Endodermal cell (in vitro differentiated cells): Measurements from ENCODE around the gene CPE. TPM values are rescaled to one million over a fixed set of nuclear protein-coding genes. Genes with fewer than 3 reads are reported as not detected.
A peak's percentile ranks its signal among the peaks of the same experiment; 100 is the strongest.

Experiments
- DNase-seq: peaks from one replicate; pipeline ENCODE4 v3.0.0-alpha.2; 2017
- H3K27ac ChIP-seq: 2 replicates; pipeline ENCODE4 v1.5.1; 2013; ENCODE audit warnings: mild to moderate bottlenecking, low read depth, low read length, moderate library complexity
- H3K27me3 ChIP-seq: 2 replicates; pipeline ENCODE4 v1.6.1; 2013; ENCODE audit warnings: mild to moderate bottlenecking, low read length, moderate library complexity; ENCODE audit not compliant: insufficient read depth, control insufficient read depth, poor library complexity, severe bottlenecking
- H3K36me3 ChIP-seq: 2 replicates; pipeline ENCODE4 v1.7.0; 2013; ENCODE audit warnings: mild to moderate bottlenecking, low read length, moderate library complexity; ENCODE audit not compliant: control insufficient read depth, insufficient read depth
- H3K4me1 ChIP-seq: one replicate; pipeline ENCODE4 v1.7.0; 2013; ENCODE audit warnings: low read length; ENCODE audit not compliant: control insufficient read depth, insufficient read depth
- H3K4me3 ChIP-seq: 2 replicates; pipeline ENCODE4 v1.5.1; 2013; ENCODE audit warnings: mild to moderate bottlenecking, low read length, moderate library complexity
- H3K9ac ChIP-seq: 2 replicates; pipeline ENCODE4 v1.6.1; 2013; ENCODE audit warnings: mild to moderate bottlenecking, low read length, moderate library complexity; ENCODE audit not compliant: poor library complexity, severe bottlenecking; ENCODE audit errors: extremely low read depth
- H3K9me3 ChIP-seq: 2 replicates; pipeline ENCODE4 v1.6.1; 2013; ENCODE audit warnings: mild to moderate bottlenecking, low read length, moderate library complexity; ENCODE audit not compliant: control insufficient read depth
- H3K27ac Mint-ChIP-seq: 2 replicates; pipeline ENCODE4 v1.8.0; 2020; ENCODE audit warnings: mixed read lengths
- H3K27me3 Mint-ChIP-seq: 2 replicates; pipeline ENCODE4 v1.8.0; 2021; ENCODE audit warnings: mild to moderate bottlenecking, mixed read lengths; ENCODE audit not compliant: insufficient read depth
- H3K36me3 Mint-ChIP-seq: 2 replicates; pipeline ENCODE4 v1.8.0; 2020; ENCODE audit warnings: low read depth, mixed read lengths
- H3K4me1 Mint-ChIP-seq: 2 replicates; pipeline ENCODE4 v1.8.0; 2020; ENCODE audit warnings: mixed read lengths
- H3K4me3 Mint-ChIP-seq: 2 replicates; pipeline ENCODE4 v1.8.0; 2020; ENCODE audit warnings: mild to moderate bottlenecking, moderate library complexity, mixed read lengths
- H3K9me3 Mint-ChIP-seq: 2 replicates; pipeline ENCODE4 v1.8.0; 2020; ENCODE audit warnings: mild to moderate bottlenecking, mixed read lengths
- WGBS, 2 experiments: methylation state at CpG; one replicate each; pipeline versions ENCODE4 v1.1.5 to v1.1.7; 2013; ENCODE audit warnings: missing lambda C conversion rate in 2 of 2, mixed read lengths in 1 of 2; ENCODE audit not compliant: insufficient coverage in 1 of 2, insufficient read length in 1 of 2; 5-methylcytosine and 5-hydroxymethylcytosine counted together
- total RNA-seq, 2 donors: library from RNA; stranded (reverse); fragmentation: NEBNext Ultra II Directional in 1 of 2; extraction: Animal tissue kit (Norgen Biotek cat#: 25700) in 1 of 2; gene quantifications; 2 replicates in 1 of 2; 3 replicates in 1 of 2; pipeline ENCODE4 v1.2.1, GENCODE V29; 2021
- TF ChIP-seq, protein P1 (sequence below): fragments of 200-600 bp; sonication (generic); conservative IDR thresholded peaks from 2 replicates; pipeline ENCODE4 v1.5.0; 2021; ENCODE audit warnings: antibody characterized with exemption, mild to moderate bottlenecking

CPE gene
- total RNA-seq, 2 donors from 2014 or later: 237 to 298 TPM

DNA sequence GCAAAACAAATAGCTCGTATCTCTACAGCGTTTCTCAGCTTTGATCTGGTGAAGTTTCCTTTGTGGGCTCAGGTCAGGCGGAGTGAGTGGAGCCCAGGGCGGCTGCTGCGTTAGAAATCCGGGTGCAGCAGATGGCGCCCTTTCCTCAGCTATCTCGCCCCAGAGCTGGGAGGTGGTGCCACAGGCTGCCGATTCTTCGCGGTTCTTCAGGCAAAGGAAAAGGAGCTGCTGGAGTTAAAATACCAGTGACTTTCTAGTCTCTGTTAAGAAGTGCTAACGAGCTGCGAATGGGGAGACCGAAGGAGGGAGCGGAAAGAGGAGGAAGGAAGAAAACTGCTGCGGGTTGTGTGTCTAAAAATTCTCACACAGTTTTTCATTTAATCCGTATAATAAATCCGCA is 114.6 kb downstream of the CPE start:
- WGBS, 2 experiments: 12% methylated on average over 11 to 18 of the region's 18 CpGs
- Histone ChIP-seq H3K4me3 (no peak overlapping the region), H3K27ac (no peak overlapping the region), H3K4me1 (peaks cover 5% of the 10 kb centered on the region), H3K9ac (no peak overlapping the region), H3K27me3 (no peaks in the 10 kb centered on the region), H3K36me3 (peaks cover 67% of the 10 kb centered on the region), H3K9me3 (no peaks in the 10 kb centered on the region)
- peak; percentile 96 for DNase-seq
- H3K27me3 Mint-ChIP-seq: peaks cover 14% of the 10 kb centered on the region
- H3K27ac Mint-ChIP-seq: peak overlapping the region; percentile 32
- H3K4me3 Mint-ChIP-seq: peak overlapping the region; percentile 18
- TF ChIP-seq, protein P1, sequence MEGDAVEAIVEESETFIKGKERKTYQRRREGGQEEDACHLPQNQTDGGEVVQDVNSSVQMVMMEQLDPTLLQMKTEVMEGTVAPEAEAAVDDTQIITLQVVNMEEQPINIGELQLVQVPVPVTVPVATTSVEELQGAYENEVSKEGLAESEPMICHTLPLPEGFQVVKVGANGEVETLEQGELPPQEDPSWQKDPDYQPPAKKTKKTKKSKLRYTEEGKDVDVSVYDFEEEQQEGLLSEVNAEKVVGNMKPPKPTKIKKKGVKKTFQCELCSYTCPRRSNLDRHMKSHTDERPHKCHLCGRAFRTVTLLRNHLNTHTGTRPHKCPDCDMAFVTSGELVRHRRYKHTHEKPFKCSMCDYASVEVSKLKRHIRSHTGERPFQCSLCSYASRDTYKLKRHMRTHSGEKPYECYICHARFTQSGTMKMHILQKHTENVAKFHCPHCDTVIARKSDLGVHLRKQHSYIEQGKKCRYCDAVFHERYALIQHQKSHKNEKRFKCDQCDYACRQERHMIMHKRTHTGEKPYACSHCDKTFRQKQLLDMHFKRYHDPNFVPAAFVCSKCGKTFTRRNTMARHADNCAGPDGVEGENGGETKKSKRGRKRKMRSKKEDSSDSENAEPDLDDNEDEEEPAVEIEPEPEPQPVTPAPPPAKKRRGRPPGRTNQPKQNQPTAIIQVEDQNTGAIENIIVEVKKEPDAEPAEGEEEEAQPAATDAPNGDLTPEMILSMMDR: peak; percentile 96
- peaks cover 24% of the 10 kb centered on the region for H3K4me1 Mint-ChIP-seq
- H3K36me3 Mint-ChIP-seq: peaks cover 41% of the 10 kb centered on the region
- no peaks in the 10 kb centered on the region for H3K9me3 Mint-ChIP-seq

DNA sequence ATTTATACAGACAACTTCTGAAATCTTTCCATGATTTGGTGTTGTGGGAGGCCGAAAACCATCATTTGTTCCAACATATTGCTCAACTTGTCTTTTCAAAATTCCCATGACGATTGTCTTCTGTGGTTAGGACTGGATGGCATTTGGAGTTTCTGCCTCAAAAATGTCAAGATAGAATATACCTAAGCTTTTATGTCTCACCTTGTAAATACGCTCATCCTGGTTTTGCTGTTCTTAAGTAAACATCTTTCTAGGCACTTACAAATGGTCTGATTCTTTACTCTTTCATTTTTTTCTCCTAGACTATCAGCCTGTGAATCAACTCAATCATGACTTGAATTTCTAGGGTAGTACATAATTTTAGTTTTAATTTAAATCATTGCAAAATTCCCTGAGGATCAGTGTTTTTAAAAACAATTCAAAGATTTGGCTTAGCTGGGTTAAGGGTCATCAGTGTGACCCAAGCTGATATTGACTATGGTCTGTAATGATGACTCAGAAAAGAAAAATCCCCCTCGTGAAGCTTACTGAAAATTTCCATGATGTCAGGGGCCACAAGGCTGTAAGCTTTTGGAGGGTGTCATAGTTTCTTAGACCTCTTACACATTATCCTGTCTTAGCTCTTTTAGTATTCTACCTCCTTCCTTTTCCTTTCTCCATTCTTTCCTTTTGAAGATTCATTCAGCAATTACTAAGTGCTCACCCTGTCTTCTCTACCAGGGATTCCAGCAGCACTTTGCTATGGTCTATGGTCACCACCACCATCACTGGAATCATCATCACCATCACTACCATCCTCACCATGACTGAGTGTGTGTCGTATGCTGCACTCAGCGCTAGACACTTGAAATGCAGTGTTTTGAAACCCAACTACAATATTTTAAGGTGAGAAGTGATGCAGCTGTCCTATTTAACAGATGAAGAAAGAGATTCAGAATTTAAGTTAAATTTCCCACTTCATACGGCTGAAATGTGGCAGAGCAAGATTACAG is 124.4 kb downstream of the CPE start:
- peaks cover 23% of the 10 kb centered on the region for H3K36me3 ChIP-seq
- Mint-ChIP-seq H3K4me3 (no peak overlapping the region), H3K9me3 (no peaks in the 10 kb centered on the region), H3K27me3 (peaks cover 53% of the 10 kb centered on the region), H3K4me1 (peaks cover 17% of the 10 kb centered on the region), H3K36me3 (peaks cover 28% of the 10 kb centered on the region), H3K27ac (no peak overlapping the region)
- no peaks in the 10 kb centered on the region for H3K27me3 ChIP-seq
- H3K9me3 ChIP-seq: peaks cover 13% of the 10 kb centered on the region
- no peak overlapping the region for H3K9ac ChIP-seq
- no peak for DNase-seq
- H3K4me1 ChIP-seq: peaks cover 2% of the 10 kb centered on the region
- WGBS, 2 experiments: 92 to 100% methylated on average over 2 to 7 of the region's 7 CpGs
- TF ChIP-seq, protein P1: no peak
- H3K27ac ChIP-seq: no peak overlapping the region
- H3K4me3 ChIP-seq: no peak overlapping the region

DNA sequence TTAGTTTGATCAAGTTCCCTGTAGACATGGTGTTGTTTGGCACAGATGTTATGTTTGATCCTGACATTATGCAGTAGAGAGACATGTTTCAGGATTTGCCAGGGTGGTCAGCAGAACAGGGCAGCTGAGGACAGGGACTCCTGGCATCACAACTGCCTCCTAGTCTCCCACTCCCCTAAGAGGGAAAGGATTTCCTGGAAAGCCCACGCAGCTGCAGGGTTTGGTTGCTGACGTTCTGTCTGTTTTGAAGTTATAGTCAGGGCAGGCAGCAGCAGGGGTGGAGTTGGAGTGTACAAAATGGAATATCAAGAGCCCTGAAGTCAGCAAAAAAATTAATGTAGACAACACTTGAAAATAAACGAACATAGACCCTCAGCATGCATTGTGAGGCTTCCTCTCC is 125.4 kb downstream of the CPE start:
- Histone ChIP-seq H3K4me1 (peaks cover 2% of the 10 kb centered on the region), H3K9me3 (peaks cover 7% of the 10 kb centered on the region), H3K9ac (no peak overlapping the region), H3K4me3 (no peak overlapping the region), H3K36me3 (peaks cover 14% of the 10 kb centered on the region), H3K27me3 (no peaks in the 10 kb centered on the region), H3K27ac (no peak overlapping the region)
- TF ChIP-seq, protein P1: no peak
- Mint-ChIP-seq H3K9me3 (no peaks in the 10 kb centered on the region), H3K36me3 (peaks cover 18% of the 10 kb centered on the region), H3K27me3 (peaks cover 46% of the 10 kb centered on the region), H3K4me3 (no peak overlapping the region), H3K4me1 (peaks cover 17% of the 10 kb centered on the region), H3K27ac (no peak overlapping the region)
- 89 to 90% methylated on average over 1 to 3 of the region's 3 CpGs for WGBS, 2 experiments
- no peak for DNase-seq
